HCT116 (cell line): ENCODE results near the gene NR1I3. TPM values are rescaled to one million over a fixed set of nuclear protein-coding genes. Genes with fewer than 3 reads are reported as not detected.

Experiments
- ATAC-seq: fragments of 200-7000 bp; cut with Tn5 transposase; 2 replicates; pipeline ENCODE4 v1.9.1; 2020; ENCODE audit warnings: mild to moderate bottlenecking, moderate library complexity
- BruUV-seq: library from RNA; stranded (reverse); fragments of 400-500 nt; replicated peaks from 2 replicates; lab custom pipeline; 2021; lab: Mats Ljungman, UMichigan
- CTCF ChIA-PET: fragments of 300-600 bp; sonication (Branson Sonifier 250); formaldehyde crosslinking; loops from one replicate; lab custom pipeline; 2021; ENCODE audit warnings: antibody characterized with exemption; lab: Charles Lee
- POLR2A ChIA-PET: fragments of 300-600, 350-600 bp; sonication (Branson Sonifier 250); formaldehyde crosslinking; loops from one replicate; lab custom pipeline; 2021; ENCODE audit warnings: antibody characterized with exemption; lab: Charles Lee
- RAD21 ChIA-PET, 2 experiments: fragments of 300-600 bp; sonication (Branson Sonifier 250); formaldehyde crosslinking; loops; one replicate each; lab custom pipeline; 2023; ENCODE audit warnings: low total read pairs in 2 of 2; ENCODE audit not compliant: uncharacterized antibody in 2 of 2, unreplicated experiment in 2 of 2, low non-redundant PET in 1 of 2; lab: Charles Lee
- DNase-seq: peaks from one replicate; pipeline ENCODE4 v3.0.0-alpha.2; 2010; ENCODE audit warnings: low read depth, low spot score
- H2AFZ ChIP-seq: fragments of 200-600 bp; shearing (Covaris generic), sonication (generic); 2 replicates; pipeline ENCODE4 v1.6.1; 2017; ENCODE audit warnings: low read depth, mixed run types, mixed read lengths, antibody characterized with exemption, low read length; ENCODE audit not compliant: poor library complexity, severe bottlenecking
- H3K27ac ChIP-seq: 2 replicates; pipeline ENCODE4 v1.5.1; 2012; ENCODE audit warnings: low read depth, low read length
- H3K27me3 ChIP-seq: fragments of 200-600 bp; sonication (generic); 2 replicates; pipeline ENCODE4 v1.6.1; 2016; ENCODE audit warnings: mixed run types, low read length, mixed read lengths; ENCODE audit not compliant: insufficient read depth
- H3K36me3 ChIP-seq, 2 experiments: fragments of 200-500 bp in 1 of 2; fragments of 200-600 bp in 1 of 2; sonication (Bioruptor generic) in 1 of 2; sonication (generic) in 1 of 2; 2 replicates each; pipeline versions ENCODE4 v1.5.1 to v1.6.1; 2014 to 2016; ENCODE audit warnings: low read length in 2 of 2, inconsistent platforms in 1 of 2, mixed read lengths in 1 of 2, mixed run types in 1 of 2; ENCODE audit not compliant: insufficient read depth in 2 of 2, control insufficient read depth in 1 of 2
- H3K4me1 ChIP-seq, 2 experiments: fragments of 200-600 bp in 1 of 2; sonication (generic) in 1 of 2; 2 replicates each; pipeline versions ENCODE4 v1.5.1 to v1.6.1; 2012 to 2017; ENCODE audit warnings: low read length in 2 of 2, inconsistent platforms in 1 of 2, mild to moderate bottlenecking in 1 of 2, mixed read lengths in 1 of 2, mixed run types in 1 of 2, moderate library complexity in 1 of 2; ENCODE audit not compliant: insufficient read depth in 2 of 2, control insufficient read depth in 1 of 2
- H3K4me2 ChIP-seq: fragments of 200-600 bp; sonication (generic); 2 replicates; pipeline ENCODE4 v1.6.1; 2017; ENCODE audit warnings: mixed run types, low read length, mixed read lengths
- H3K4me3 ChIP-seq, 2 experiments: fragments of 200-600 bp in 1 of 2; sonication (generic) in 1 of 2; replicated peaks in 1 of 2; 2 replicates each; pipeline ENCODE4 v1.5.1; 2011 to 2016; ENCODE audit warnings: low read length in 2 of 2, control low read depth in 1 of 2, low read depth in 1 of 2, mild to moderate bottlenecking in 1 of 2, mixed read lengths in 1 of 2, mixed run types in 1 of 2
- H3K79me2 ChIP-seq: fragments of 200-600 bp; sonication (generic); 2 replicates; pipeline ENCODE4 v1.6.1; 2017; ENCODE audit warnings: mild to moderate bottlenecking, mixed run types, low read length, moderate library complexity, mixed read lengths; ENCODE audit not compliant: insufficient read depth
- H3K9ac ChIP-seq: fragments of 200-600 bp; sonication (generic); 2 replicates; pipeline ENCODE4 v1.6.1; 2016; ENCODE audit warnings: low read length, mixed read lengths
- H3K9me2 ChIP-seq: fragments of 200-600 bp; sonication (generic), shearing (Covaris generic); 2 replicates; pipeline ENCODE4 v1.6.1; 2017; ENCODE audit warnings: mixed run types, mild to moderate bottlenecking, moderate library complexity; ENCODE audit not compliant: insufficient read depth
- H3K9me3 ChIP-seq, 2 experiments: fragments of 200-500 bp in 1 of 2; fragments of 200-600 bp in 1 of 2; sonication (Bioruptor generic) in 1 of 2; sonication (generic) in 1 of 2; 2 replicates each; pipeline ENCODE4 v1.6.1; 2014 to 2017; ENCODE audit warnings: low read length in 2 of 2, mixed read lengths in 2 of 2, inconsistent platforms in 1 of 2, low read depth in 1 of 2, mild to moderate bottlenecking in 1 of 2, mixed run types in 1 of 2, moderate library complexity in 1 of 2; ENCODE audit not compliant: control insufficient read depth in 1 of 2, insufficient read depth in 1 of 2
- H4K20me1 ChIP-seq: fragments of 200-600 bp; sonication (generic), shearing (Covaris generic); 2 replicates; pipeline ENCODE4 v1.6.1; 2017; ENCODE audit warnings: mixed run types, mild to moderate bottlenecking, moderate library complexity; ENCODE audit not compliant: insufficient read depth
- CBX3 ChIP-seq: IDR thresholded peaks from 2 replicates; pipeline ENCODE4 v1.6.1; 2012; ENCODE audit warnings: low read depth
- CEBPB ChIP-seq: IDR thresholded peaks from 2 replicates; pipeline ENCODE4 v1.6.1; 2012; ENCODE audit warnings: low read depth
- CTCF ChIP-seq, 3 experiments: fragments of 200-600 bp in 1 of 3; sonication (generic) in 1 of 3; IDR thresholded peaks in 2 of 3; conservative IDR thresholded peaks in 1 of 3; 2 replicates each; pipeline ENCODE4 v1.5.1; 2012 to 2017; ENCODE audit warnings: low read depth in 2 of 3, low read length in 2 of 3, antibody characterized with exemption in 1 of 3, borderline replicate concordance in 1 of 3, control low read depth in 1 of 3, mild to moderate bottlenecking in 1 of 3, mixed read lengths in 1 of 3, mixed run types in 1 of 3, moderate library complexity in 1 of 3; ENCODE audit not compliant: insufficient read depth in 1 of 3
- EGR1 ChIP-seq: IDR thresholded peaks from 2 replicates; pipeline ENCODE4 v1.6.1; 2012; ENCODE audit warnings: low read depth
- ELF1 ChIP-seq: IDR thresholded peaks from 2 replicates; pipeline ENCODE4 v1.6.1; 2012; ENCODE audit warnings: low read depth, borderline replicate concordance
- TCF7L2 ChIP-seq: IDR thresholded peaks from 2 replicates; pipeline ENCODE4 v1.7.0; 2011; ENCODE audit warnings: borderline replicate concordance, inconsistent platforms; ENCODE audit not compliant: insufficient read depth, insufficient read length; ENCODE audit errors: extremely low read depth
- YY1 ChIP-seq: IDR thresholded peaks from 2 replicates; pipeline ENCODE4 v1.6.1; 2011; ENCODE audit warnings: low read length, low read depth, moderate library complexity, mild to moderate bottlenecking; ENCODE audit not compliant: insufficient replicate concordance; ENCODE audit errors: extremely low read depth
- ZFX ChIP-seq: fragments of 450-650 bp; IDR thresholded peaks from 2 replicates; pipeline ENCODE4 v1.6.1; 2017
- intact Hi-C: fragments of 100-400 bp; cut with micrococcal nuclease; formaldehyde crosslinking; loops from 2 replicates; pipeline ENCODE4 v1.10.0; 2022
- total RNA-seq: library from RNA; stranded (reverse); gene quantifications from one replicate; pipeline ENCODE4 v1.2.1, GENCODE V29; 2021; ENCODE audit not compliant: unreplicated experiment
- TF ChIP-seq, protein P1 (sequence below): IDR thresholded peaks from 2 replicates; pipeline ENCODE4 v1.6.1; 2011; ENCODE audit warnings: mild to moderate bottlenecking, low read length, moderate library complexity; ENCODE audit not compliant: insufficient replicate concordance; ENCODE audit errors: extremely low read depth

NR1I3 gene
- total RNA-seq, 1 experiment from 2014 or later: not detected

DNA sequence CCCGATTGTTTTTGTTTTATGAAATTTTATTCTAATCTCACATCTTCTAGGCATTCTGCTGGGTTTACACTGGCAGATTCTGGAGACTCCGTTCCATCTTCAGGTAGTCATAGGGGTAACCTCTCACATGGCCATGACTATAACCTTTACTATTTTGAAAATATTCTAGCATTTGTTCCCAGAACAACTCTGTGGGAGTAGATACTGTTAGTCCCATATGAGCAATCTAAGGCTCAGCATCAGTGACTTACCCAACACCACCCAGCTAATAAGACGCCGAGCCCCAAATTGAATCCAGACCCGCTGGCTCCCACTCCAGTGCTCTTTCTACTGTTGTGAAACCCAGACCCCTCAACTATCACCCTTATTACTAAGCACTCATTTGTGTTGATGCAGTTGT is 49.0 kb downstream of the NR1I3 start:
- H3K79me2 ChIP-seq: no peaks in the 10 kb centered on the region
- H3K27me3 ChIP-seq: no peaks in the 10 kb centered on the region
- peaks cover 3 to 14% of the 10 kb centered on the region in 2 experiments; a peak in 2 of 4 replicates for H3K4me1 ChIP-seq
- CTCF ChIA-PET: no interaction called here
- H4K20me1 ChIP-seq: no peaks in the 10 kb centered on the region
- BruUV-seq: no TSS peak
- no peak overlapping the region for H3K4me3 ChIP-seq
- POLR2A ChIA-PET: no interaction called here
- RAD21 ChIA-PET: no interaction called here
- no peak overlapping the region for H3K4me2 ChIP-seq
- no peak overlapping the region for H3K27ac ChIP-seq
- no peak overlapping the region for H2AFZ ChIP-seq
- DNase-seq: no peak
- no peaks in the 10 kb centered on the region for H3K36me3 ChIP-seq
- no peak for ATAC-seq
- H3K9ac ChIP-seq: no peak overlapping the region
- no peak for TF ChIP-seq TCF7L2
- TF ChIP-seq EGR1: no peak
- TF ChIP-seq ELF1: no peak
- TF ChIP-seq CEBPB: no peak
- no peak for TF ChIP-seq CTCF (IDR thresholded peaks at IDR 0.05 in 2 of 3, conservative IDR thresholded peaks at IDR 0.05 in 1 of 3; ENCODE audit: borderline replicate concordance in 1 of 3, insufficient read depth in 1 of 3, low read depth in 2 of 3, low read length in 2 of 3)
- TF ChIP-seq, protein P1, sequence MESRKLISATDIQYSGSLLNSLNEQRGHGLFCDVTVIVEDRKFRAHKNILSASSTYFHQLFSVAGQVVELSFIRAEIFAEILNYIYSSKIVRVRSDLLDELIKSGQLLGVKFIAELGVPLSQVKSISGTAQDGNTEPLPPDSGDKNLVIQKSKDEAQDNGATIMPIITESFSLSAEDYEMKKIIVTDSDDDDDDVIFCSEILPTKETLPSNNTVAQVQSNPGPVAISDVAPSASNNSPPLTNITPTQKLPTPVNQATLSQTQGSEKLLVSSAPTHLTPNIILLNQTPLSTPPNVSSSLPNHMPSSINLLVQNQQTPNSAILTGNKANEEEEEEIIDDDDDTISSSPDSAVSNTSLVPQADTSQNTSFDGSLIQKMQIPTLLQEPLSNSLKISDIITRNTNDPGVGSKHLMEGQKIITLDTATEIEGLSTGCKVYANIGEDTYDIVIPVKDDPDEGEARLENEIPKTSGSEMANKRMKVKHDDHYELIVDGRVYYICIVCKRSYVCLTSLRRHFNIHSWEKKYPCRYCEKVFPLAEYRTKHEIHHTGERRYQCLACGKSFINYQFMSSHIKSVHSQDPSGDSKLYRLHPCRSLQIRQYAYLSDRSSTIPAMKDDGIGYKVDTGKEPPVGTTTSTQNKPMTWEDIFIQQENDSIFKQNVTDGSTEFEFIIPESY: no peak
- no peak for TF ChIP-seq YY1
- TF ChIP-seq ZFX: no peak
- no peak for TF ChIP-seq CBX3
- TF ChIP-seq, all 23 proteins: peak for 0
- Histone ChIP-seq H3K9me2 (no peaks in the 10 kb centered on the region), H3K9me3 (no peaks in the 10 kb centered on the region)
- intact Hi-C loops: no loop called here
